ENCODE measurements around the gene WDR35. TPM values are rescaled to one million over a fixed set of nuclear protein-coding genes. Genes with fewer than 3 reads are reported as not detected.

The WDR35 gene
- total RNA-seq, 1 donor from 2014 or later = 10.3 TPM

DNA sequence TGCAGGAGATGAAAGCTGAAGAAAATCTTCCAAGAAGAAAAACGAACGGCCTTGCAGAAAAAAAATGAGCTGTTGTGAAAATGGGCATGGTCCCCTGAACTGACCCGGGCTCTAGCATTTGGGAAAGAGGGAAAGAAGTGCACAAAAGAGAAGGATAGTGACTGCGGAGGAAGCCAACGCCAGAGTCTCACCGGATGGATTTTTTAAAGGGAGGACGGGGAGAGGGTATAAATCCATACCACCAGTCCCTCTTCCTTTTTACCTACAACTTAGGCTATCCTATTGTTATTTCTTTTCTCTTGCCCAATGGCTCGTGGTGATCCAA lies 601 bp downstream of the WDR35 start:
- peak overlapping the region; percentile 90 for H3K27ac Mint-ChIP-seq (ENCODE audit: unreplicated experiment)
- peak overlapping the region; percentile 96 for H3K4me3 Mint-ChIP-seq (ENCODE audit: unreplicated experiment)
- TF ChIP-seq, protein P1, sequence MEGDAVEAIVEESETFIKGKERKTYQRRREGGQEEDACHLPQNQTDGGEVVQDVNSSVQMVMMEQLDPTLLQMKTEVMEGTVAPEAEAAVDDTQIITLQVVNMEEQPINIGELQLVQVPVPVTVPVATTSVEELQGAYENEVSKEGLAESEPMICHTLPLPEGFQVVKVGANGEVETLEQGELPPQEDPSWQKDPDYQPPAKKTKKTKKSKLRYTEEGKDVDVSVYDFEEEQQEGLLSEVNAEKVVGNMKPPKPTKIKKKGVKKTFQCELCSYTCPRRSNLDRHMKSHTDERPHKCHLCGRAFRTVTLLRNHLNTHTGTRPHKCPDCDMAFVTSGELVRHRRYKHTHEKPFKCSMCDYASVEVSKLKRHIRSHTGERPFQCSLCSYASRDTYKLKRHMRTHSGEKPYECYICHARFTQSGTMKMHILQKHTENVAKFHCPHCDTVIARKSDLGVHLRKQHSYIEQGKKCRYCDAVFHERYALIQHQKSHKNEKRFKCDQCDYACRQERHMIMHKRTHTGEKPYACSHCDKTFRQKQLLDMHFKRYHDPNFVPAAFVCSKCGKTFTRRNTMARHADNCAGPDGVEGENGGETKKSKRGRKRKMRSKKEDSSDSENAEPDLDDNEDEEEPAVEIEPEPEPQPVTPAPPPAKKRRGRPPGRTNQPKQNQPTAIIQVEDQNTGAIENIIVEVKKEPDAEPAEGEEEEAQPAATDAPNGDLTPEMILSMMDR (IDR thresholded peaks at IDR 0.05; ENCODE audit: unreplicated experiment) = no peak
- H3K4me1 Mint-ChIP-seq (ENCODE audit: unreplicated experiment) = peaks cover 11% of the 10 kb centered on the region
- no peak for DNase-seq (ENCODE audit: low spot score)
- no peaks in the 10 kb centered on the region for H3K27me3 Mint-ChIP-seq (ENCODE audit: unreplicated experiment)
- no peaks in the 10 kb centered on the region for H3K9me3 Mint-ChIP-seq (ENCODE audit: unreplicated experiment)
- H3K36me3 Mint-ChIP-seq (ENCODE audit: low read depth, unreplicated experiment) = no peaks in the 10 kb centered on the region

DNA sequence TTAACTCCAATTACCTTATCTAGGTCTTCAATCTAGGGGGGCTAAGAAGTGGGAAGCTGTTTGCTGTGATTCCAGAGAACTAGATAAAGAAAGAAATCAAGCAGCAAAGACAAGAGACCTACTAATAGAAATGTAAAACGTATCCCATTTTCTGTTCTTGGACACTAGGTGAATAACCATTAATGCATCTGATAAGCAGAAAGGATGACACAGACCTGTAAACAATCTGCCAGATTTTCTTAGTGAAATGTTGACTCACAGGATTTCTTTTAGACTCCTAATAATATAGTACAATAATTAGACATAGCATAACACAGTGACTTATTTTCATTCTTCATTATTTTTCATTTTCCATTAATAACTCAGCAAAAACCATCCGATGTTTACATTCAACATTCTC lies 1.3 kb downstream of the WDR35 start:
- TF ChIP-seq, protein P1 (IDR thresholded peaks at IDR 0.05; ENCODE audit: unreplicated experiment) = no peak
- Mint-ChIP-seq H3K4me1 (ENCODE audit: unreplicated experiment) (peaks cover 11% of the 10 kb centered on the region), H3K4me3 (ENCODE audit: unreplicated experiment) (peak overlapping the region; percentile 96), H3K27me3 (ENCODE audit: unreplicated experiment) (no peaks in the 10 kb centered on the region), H3K36me3 (ENCODE audit: low read depth, unreplicated experiment) (no peaks in the 10 kb centered on the region), H3K27ac (ENCODE audit: unreplicated experiment) (no peak overlapping the region), H3K9me3 (ENCODE audit: unreplicated experiment) (no peaks in the 10 kb centered on the region)
- DNase-seq (ENCODE audit: low spot score) = no peak

DNA sequence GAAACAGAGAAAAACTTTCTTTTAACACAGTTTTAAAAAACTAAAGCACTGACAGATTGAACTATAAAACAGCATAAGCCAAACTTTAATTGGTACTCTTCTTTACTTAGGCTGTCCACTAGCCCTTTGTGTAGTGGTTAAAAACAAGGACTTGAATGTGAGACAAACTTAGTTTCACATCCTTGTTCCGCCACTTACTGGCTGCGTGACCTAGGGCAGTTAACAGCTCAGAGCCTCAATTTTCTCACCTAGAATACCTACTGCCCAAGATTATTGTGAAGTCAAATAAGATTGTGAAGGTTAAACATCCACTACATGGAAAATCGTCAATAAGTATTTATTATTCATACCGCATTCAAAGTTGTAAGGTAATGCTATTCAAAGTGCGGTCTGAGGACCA lies 2.0 kb downstream of the WDR35 start:
- Mint-ChIP-seq H3K27ac (ENCODE audit: unreplicated experiment) (no peak overlapping the region), H3K9me3 (ENCODE audit: unreplicated experiment) (no peaks in the 10 kb centered on the region), H3K27me3 (ENCODE audit: unreplicated experiment) (no peaks in the 10 kb centered on the region), H3K36me3 (ENCODE audit: low read depth, unreplicated experiment) (no peaks in the 10 kb centered on the region), H3K4me1 (ENCODE audit: unreplicated experiment) (peaks cover 11% of the 10 kb centered on the region), H3K4me3 (ENCODE audit: unreplicated experiment) (no peak overlapping the region)
- DNase-seq (ENCODE audit: low spot score) = no peak
- TF ChIP-seq, protein P1 (IDR thresholded peaks at IDR 0.05; ENCODE audit: unreplicated experiment) = no peak

DNA sequence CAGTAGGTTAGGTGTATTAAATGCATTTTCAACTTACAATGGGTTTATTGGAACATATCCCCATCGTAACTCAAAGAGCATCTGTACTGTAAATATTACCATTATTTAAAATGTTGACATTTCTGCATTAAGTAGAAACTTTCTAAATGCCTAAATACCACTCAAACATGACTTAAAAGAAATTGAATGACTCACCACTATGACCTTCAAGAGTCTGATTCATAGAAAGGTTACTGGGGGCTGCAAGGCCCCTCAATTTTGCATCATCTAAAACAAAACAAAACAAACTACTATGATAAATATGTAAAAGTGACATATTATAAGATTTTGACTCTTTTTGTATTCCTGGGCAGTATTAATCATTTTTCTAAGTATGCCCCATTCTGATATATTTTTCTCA lies 7.6 kb downstream of the WDR35 start:
- no peaks in the 10 kb centered on the region for H3K9me3 Mint-ChIP-seq (ENCODE audit: unreplicated experiment)
- H3K4me3 Mint-ChIP-seq (ENCODE audit: unreplicated experiment) = no peak overlapping the region
- H3K27me3 Mint-ChIP-seq (ENCODE audit: unreplicated experiment) = no peaks in the 10 kb centered on the region
- peaks cover 8% of the 10 kb centered on the region for H3K4me1 Mint-ChIP-seq (ENCODE audit: unreplicated experiment)
- H3K27ac Mint-ChIP-seq (ENCODE audit: unreplicated experiment) = no peak overlapping the region
- TF ChIP-seq, protein P1 (IDR thresholded peaks at IDR 0.05; ENCODE audit: unreplicated experiment) = no peak
- DNase-seq (ENCODE audit: low spot score) = no peak
- H3K36me3 Mint-ChIP-seq (ENCODE audit: low read depth, unreplicated experiment) = no peaks in the 10 kb centered on the region

DNA sequence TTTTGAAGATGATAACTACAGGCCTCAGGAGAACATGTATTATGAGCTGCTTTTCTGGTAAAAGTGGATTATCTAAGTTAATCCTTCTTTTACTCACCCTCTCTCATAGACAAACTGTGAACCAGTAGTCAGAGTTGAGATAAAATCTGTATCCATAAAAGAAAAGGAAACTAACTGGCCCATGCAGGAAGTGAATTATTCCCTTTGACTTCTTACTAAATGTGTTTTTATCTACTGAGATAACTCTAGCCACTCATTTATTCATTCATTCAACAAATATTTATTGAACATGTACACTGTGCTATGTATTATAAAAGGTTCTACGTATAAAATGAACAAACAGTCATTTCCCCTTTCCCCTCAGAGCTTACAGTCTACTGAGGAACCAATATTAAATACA lies 10.0 kb downstream of the WDR35 start:
- H3K27me3 Mint-ChIP-seq (ENCODE audit: unreplicated experiment) = no peaks in the 10 kb centered on the region
- DNase-seq (ENCODE audit: low spot score) = no peak
- no peaks in the 10 kb centered on the region for H3K36me3 Mint-ChIP-seq (ENCODE audit: low read depth, unreplicated experiment)
- H3K27ac Mint-ChIP-seq (ENCODE audit: unreplicated experiment) = no peak overlapping the region
- H3K4me3 Mint-ChIP-seq (ENCODE audit: unreplicated experiment) = no peak overlapping the region
- TF ChIP-seq, protein P1 (IDR thresholded peaks at IDR 0.05; ENCODE audit: unreplicated experiment) = no peak
- no peaks in the 10 kb centered on the region for H3K9me3 Mint-ChIP-seq (ENCODE audit: unreplicated experiment)
- H3K4me1 Mint-ChIP-seq (ENCODE audit: unreplicated experiment) = peaks cover 4% of the 10 kb centered on the region

All from endothelial cell (in vitro differentiated cells).